ENCODE data around the gene CDCP1. TPM values are rescaled to one million over a fixed set of nuclear protein-coding genes. Genes with fewer than 3 reads are reported as not detected.
A peak's percentile ranks its signal among the peaks of the same experiment; 100 is the strongest.

Gene CDCP1
- total RNA-seq, 1 donor from 2014 or later: 0.71 TPM

GRCh38 chr3:45185052-45185451 lies 38.9 kb upstream of the CDCP1 start:
- Mint-ChIP-seq H3K27ac (ENCODE audit: unreplicated experiment) (no peak overlapping the region), H3K36me3 (ENCODE audit: unreplicated experiment) (no peaks in the 10 kb centered on the region), H3K4me1 (ENCODE audit: low read depth, unreplicated experiment) (peaks cover 6% of the 10 kb centered on the region)

GRCh38 chr3:45183872-45184262 lies 37.7 kb upstream of the CDCP1 start:
- Mint-ChIP-seq H3K27me3 (ENCODE audit: unreplicated experiment) (peaks cover 2% of the 10 kb centered on the region), H3K4me1 (ENCODE audit: low read depth, unreplicated experiment) (peaks cover 6% of the 10 kb centered on the region), H3K36me3 (ENCODE audit: unreplicated experiment) (no peaks in the 10 kb centered on the region), H3K9me3 (ENCODE audit: unreplicated experiment) (peaks cover 1% of the 10 kb centered on the region), H3K4me3 (ENCODE audit: unreplicated experiment) (no peak overlapping the region), H3K27ac (ENCODE audit: unreplicated experiment) (no peak overlapping the region)
- TF ChIP-seq CTCF (IDR thresholded peaks at IDR 0.05; ENCODE audit: partially characterized antibody, unreplicated experiment): no peak
- DNase-seq: no peak

More at GRCh38 chr3:45185052-45185451, 38.9 kb upstream of the CDCP1 start:
- no peak overlapping the region for H3K4me3 Mint-ChIP-seq (ENCODE audit: unreplicated experiment)
- no peak for TF ChIP-seq CTCF (IDR thresholded peaks at IDR 0.05; ENCODE audit: partially characterized antibody, unreplicated experiment)
- H3K27me3 Mint-ChIP-seq (ENCODE audit: unreplicated experiment): peaks cover 5% of the 10 kb centered on the region
- DNase-seq: no peak
- H3K9me3 Mint-ChIP-seq (ENCODE audit: unreplicated experiment): peaks cover 3% of the 10 kb centered on the region

GRCh38 chr3:45182915-45183871 lies 37.0 kb upstream of the CDCP1 start:
- DNase-seq: peak; percentile 45
- Mint-ChIP-seq H3K4me1 (ENCODE audit: low read depth, unreplicated experiment) (peaks cover 6% of the 10 kb centered on the region), H3K27me3 (ENCODE audit: unreplicated experiment) (peaks cover 2% of the 10 kb centered on the region), H3K4me3 (ENCODE audit: unreplicated experiment) (no peak overlapping the region), H3K9me3 (ENCODE audit: unreplicated experiment) (peaks cover 1% of the 10 kb centered on the region), H3K36me3 (ENCODE audit: unreplicated experiment) (no peaks in the 10 kb centered on the region), H3K27ac (ENCODE audit: unreplicated experiment) (peak overlapping the region; percentile 10)
- TF ChIP-seq CTCF (IDR thresholded peaks at IDR 0.05; ENCODE audit: partially characterized antibody, unreplicated experiment): no peak

GRCh38 chr3:45181496-45181895 lies 35.3 kb upstream of the CDCP1 start:
- DNase-seq: no peak
- Mint-ChIP-seq H3K4me3 (ENCODE audit: unreplicated experiment) (no peak overlapping the region), H3K4me1 (ENCODE audit: low read depth, unreplicated experiment) (peaks cover 6% of the 10 kb centered on the region), H3K27me3 (ENCODE audit: unreplicated experiment) (peaks cover 3% of the 10 kb centered on the region), H3K9me3 (ENCODE audit: unreplicated experiment) (peaks cover 1% of the 10 kb centered on the region), H3K27ac (ENCODE audit: unreplicated experiment) (no peak overlapping the region), H3K36me3 (ENCODE audit: unreplicated experiment) (no peaks in the 10 kb centered on the region)
- TF ChIP-seq CTCF (IDR thresholded peaks at IDR 0.05; ENCODE audit: partially characterized antibody, unreplicated experiment): no peak

GRCh38 chr3:45180899-45181298 lies 34.7 kb upstream of the CDCP1 start:
- Mint-ChIP-seq H3K27me3 (ENCODE audit: unreplicated experiment) (peaks cover 2% of the 10 kb centered on the region), H3K9me3 (ENCODE audit: unreplicated experiment) (peaks cover 1% of the 10 kb centered on the region), H3K27ac (ENCODE audit: unreplicated experiment) (no peak overlapping the region), H3K4me1 (ENCODE audit: low read depth, unreplicated experiment) (peaks cover 6% of the 10 kb centered on the region), H3K4me3 (ENCODE audit: unreplicated experiment) (no peak overlapping the region), H3K36me3 (ENCODE audit: unreplicated experiment) (no peaks in the 10 kb centered on the region)
- TF ChIP-seq CTCF (IDR thresholded peaks at IDR 0.05; ENCODE audit: partially characterized antibody, unreplicated experiment): no peak
- no peak for DNase-seq

Measured in glutamatergic neuron (in vitro differentiated cells).